ENCODE measurements around the gene BMAL2. TPM values are rescaled to one million over a fixed set of nuclear protein-coding genes. Genes with fewer than 3 reads are reported as not detected.
A peak's percentile ranks its signal among the peaks of the same experiment; 100 is the strongest.

Gene BMAL2
- polyA plus RNA-seq (2013, experiment 1 of 2) = 7.5 TPM
- 7.8 TPM for polyA plus RNA-seq (2013, experiment 2 of 2)

DNA sequence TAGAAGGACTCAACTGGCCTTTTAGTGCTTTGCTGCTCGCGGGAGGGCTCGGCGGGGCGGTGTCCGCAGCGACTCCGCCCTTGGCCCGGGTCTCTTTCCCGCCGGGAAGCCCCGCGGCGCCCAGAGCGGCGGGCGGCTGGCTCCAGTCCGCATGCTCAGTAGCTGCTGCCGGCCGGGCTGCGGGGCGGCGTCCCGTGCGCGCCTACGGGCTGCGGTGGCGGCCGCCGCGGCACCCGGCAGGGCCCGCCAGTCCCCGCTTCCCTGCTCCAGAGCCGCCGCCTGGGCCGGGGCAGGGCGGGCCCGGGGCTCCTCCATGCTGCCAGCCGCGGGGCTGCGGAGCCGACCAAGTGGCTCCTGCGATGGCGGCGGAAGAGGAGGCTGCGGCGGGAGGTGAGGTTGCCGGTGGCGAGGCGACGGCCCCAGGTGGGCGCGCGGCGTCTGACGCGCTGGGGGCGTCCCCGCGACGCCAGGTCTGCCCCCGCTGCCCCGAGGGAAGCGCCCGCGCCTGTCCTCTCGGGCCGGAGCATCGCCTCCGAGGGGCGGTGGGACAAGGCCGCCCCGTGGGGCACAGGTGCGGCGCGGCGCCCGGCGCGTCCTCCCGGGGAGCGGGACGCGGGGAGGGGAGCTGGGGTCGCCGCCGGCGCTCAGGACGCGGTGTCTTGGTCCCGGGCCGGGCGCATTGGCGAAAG is at the start of gene BMAL2:
TSS of gene BMAL2 (plus strand) at position 123 of the 689 bp plus-strand sequence. CDS start at position 360, 237 bp downstream.
- H3K4me3 ChIP-seq (ENCODE audit: low read length) = peak within 1 kb of the TSS; percentile 39
- H2BK120ac ChIP-seq (ENCODE audit: low read depth, low read length) = no peak within 1 kb of the TSS
- no peaks in the 10 kb centered on the region for H3K79me1 ChIP-seq (ENCODE audit: low read length)
- H4K8ac ChIP-seq (ENCODE audit: low read depth, low read length) = no peak within 1 kb of the TSS
- WGBS (ENCODE audit: extremely low coverage, insufficient coverage, low lambda C conversion rate) = no CpG with 5 or more reads among the region's 96 CpGs
- H3K23ac ChIP-seq (ENCODE audit: low read length) = no peak within 1 kb of the TSS
- H2BK15ac ChIP-seq (replicated peaks; ENCODE audit: low read depth) = no peak within 1 kb of the TSS
- peak within 1 kb of the TSS; percentile 64 for H3K18ac ChIP-seq (ENCODE audit: low read length)
- peak; percentile 69 for DNase-seq
- peak within 1 kb of the TSS; percentile 71 for H3K9ac ChIP-seq (ENCODE audit: low read length)
- H3K4ac ChIP-seq (ENCODE audit: low read depth, low read length) = peak within 1 kb of the TSS; percentile 48
- no peak within 1 kb of the TSS for H2AK5ac ChIP-seq (ENCODE audit: low read length)
- peak within 1 kb of the TSS; percentile 77 for H3K56ac ChIP-seq (ENCODE audit: low read length)
- H3K36me3 ChIP-seq (ENCODE audit: control insufficient read depth, insufficient read depth, low read length) = no peaks in the 10 kb centered on the region
- H3K4me1 ChIP-seq (ENCODE audit: control insufficient read depth, low read depth, low read length) = no peaks in the 10 kb centered on the region
- no peaks in the 10 kb centered on the region for H3K27me3 ChIP-seq (ENCODE audit: insufficient read depth, low read length, poor library complexity)
- peak within 1 kb of the TSS; percentile 79 for H3K4me2 ChIP-seq (ENCODE audit: low read length)
- H3K79me2 ChIP-seq (ENCODE audit: control insufficient read depth, insufficient read depth, low read length) = no peaks in the 10 kb centered on the region
- H2BK5ac ChIP-seq (ENCODE audit: low read length) = no peak within 1 kb of the TSS
- no peak within 1 kb of the TSS for H3K27ac ChIP-seq (ENCODE audit: low read depth, low read length)
- no peak within 1 kb of the TSS for H4K5ac ChIP-seq (ENCODE audit: low read length)

GRCh38 chr12:27284021-27284420 is 48.6 kb upstream of the BMAL2 start:
- no peak overlapping the region for H4K8ac ChIP-seq (ENCODE audit: low read depth, low read length)
- no peaks in the 10 kb centered on the region for H3K36me3 ChIP-seq (ENCODE audit: control insufficient read depth, insufficient read depth, low read length)
- no peak overlapping the region for H3K4me2 ChIP-seq (ENCODE audit: low read length)
- no peak overlapping the region for H3K4ac ChIP-seq (ENCODE audit: low read depth, low read length)
- no peak overlapping the region for H2BK120ac ChIP-seq (ENCODE audit: low read depth, low read length)
- H3K79me2 ChIP-seq (ENCODE audit: control insufficient read depth, insufficient read depth, low read length) = no peaks in the 10 kb centered on the region
- peaks cover 2% of the 10 kb centered on the region for H3K4me1 ChIP-seq (ENCODE audit: control insufficient read depth, low read depth, low read length)
- no peak overlapping the region for H3K9ac ChIP-seq (ENCODE audit: low read length)
- H2AK5ac ChIP-seq (ENCODE audit: low read length) = no peak overlapping the region
- H2BK5ac ChIP-seq (ENCODE audit: low read length) = no peak overlapping the region
- H3K27ac ChIP-seq (ENCODE audit: low read depth, low read length) = no peak overlapping the region
- H3K79me1 ChIP-seq (ENCODE audit: low read length) = no peaks in the 10 kb centered on the region
- no peak overlapping the region for H3K4me3 ChIP-seq (ENCODE audit: low read length)
- DNase-seq = no peak
- no peak overlapping the region for H4K5ac ChIP-seq (ENCODE audit: low read length)
- H3K56ac ChIP-seq (ENCODE audit: low read length) = no peak overlapping the region
- no peak overlapping the region for H3K23ac ChIP-seq (ENCODE audit: low read length)
- WGBS (ENCODE audit: extremely low coverage, insufficient coverage, low lambda C conversion rate) = no CpG with 5 or more reads among the region's 3 CpGs
- no peak overlapping the region for H2BK15ac ChIP-seq (replicated peaks; ENCODE audit: low read depth)
- no peaks in the 10 kb centered on the region for H3K27me3 ChIP-seq (ENCODE audit: insufficient read depth, low read length, poor library complexity)
- H3K18ac ChIP-seq (ENCODE audit: low read length) = no peak overlapping the region

DNA sequence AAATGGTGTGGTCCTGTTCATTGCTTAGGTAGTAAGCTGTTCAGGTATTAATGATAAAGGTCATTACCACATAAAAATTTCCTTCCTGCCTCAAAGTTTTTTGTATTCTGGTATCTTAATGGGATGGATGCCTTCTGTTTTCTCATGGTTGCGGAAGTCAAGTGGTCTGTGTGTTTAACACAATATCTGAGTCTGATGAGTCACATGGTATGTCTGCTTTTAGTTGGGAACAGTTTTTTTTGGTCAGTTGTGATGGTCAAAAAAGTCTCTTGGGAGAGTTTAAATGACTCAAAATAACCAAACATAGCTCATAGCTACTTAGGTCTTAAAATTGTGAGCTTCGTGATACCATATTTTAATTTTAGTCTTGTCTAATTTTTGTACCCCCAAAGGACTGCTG is 47.9 kb upstream of the BMAL2 start:
- Histone ChIP-seq H3K56ac (ENCODE audit: low read length) (no peak overlapping the region), H3K27ac (ENCODE audit: low read depth, low read length) (no peak overlapping the region)

DNA sequence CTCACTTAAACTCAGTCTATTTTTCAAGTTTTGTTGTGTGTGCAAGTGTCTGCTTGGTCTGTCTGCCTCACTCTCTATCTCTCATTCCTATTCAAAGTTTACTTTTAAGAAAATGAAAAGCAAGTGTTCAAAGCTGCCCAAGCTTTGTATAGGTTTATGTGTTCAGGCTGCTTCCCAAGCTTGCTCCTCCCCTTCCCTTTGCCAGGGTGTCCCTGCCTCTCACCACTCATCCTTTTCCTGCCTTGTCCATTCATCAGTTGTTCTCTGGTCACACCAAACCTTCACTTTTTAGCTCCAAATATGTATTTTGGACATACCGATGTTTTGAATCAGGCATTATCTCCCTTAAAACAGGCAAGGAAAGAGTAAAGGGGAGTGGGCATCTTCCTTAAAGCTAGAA is 47.2 kb upstream of the BMAL2 start:
- no peak overlapping the region for H2BK5ac ChIP-seq (ENCODE audit: low read length)
- no peaks in the 10 kb centered on the region for H3K36me3 ChIP-seq (ENCODE audit: control insufficient read depth, insufficient read depth, low read length)
- no peaks in the 10 kb centered on the region for H3K79me2 ChIP-seq (ENCODE audit: control insufficient read depth, insufficient read depth, low read length)
- no peak overlapping the region for H3K4me3 ChIP-seq (ENCODE audit: low read length)
- no peak overlapping the region for H4K8ac ChIP-seq (ENCODE audit: low read depth, low read length)
- peaks cover 5% of the 10 kb centered on the region for H3K4me1 ChIP-seq (ENCODE audit: control insufficient read depth, low read depth, low read length)
- WGBS (ENCODE audit: extremely low coverage, insufficient coverage, low lambda C conversion rate) = no CpG with 5 or more reads among the region's 1 CpG
- H3K9ac ChIP-seq (ENCODE audit: low read length) = no peak overlapping the region
- DNase-seq = no peak
- no peak overlapping the region for H2BK120ac ChIP-seq (ENCODE audit: low read depth, low read length)
- H3K4ac ChIP-seq (ENCODE audit: low read depth, low read length) = no peak overlapping the region
- H2AK5ac ChIP-seq (ENCODE audit: low read length) = no peak overlapping the region
- no peak overlapping the region for H3K4me2 ChIP-seq (ENCODE audit: low read length)
- no peak overlapping the region for H2BK15ac ChIP-seq (replicated peaks; ENCODE audit: low read depth)
- no peak overlapping the region for H3K23ac ChIP-seq (ENCODE audit: low read length)
- no peak overlapping the region for H4K5ac ChIP-seq (ENCODE audit: low read length)
- no peak overlapping the region for H3K27ac ChIP-seq (ENCODE audit: low read depth, low read length)
- H3K79me1 ChIP-seq (ENCODE audit: low read length) = no peaks in the 10 kb centered on the region
- no peaks in the 10 kb centered on the region for H3K27me3 ChIP-seq (ENCODE audit: insufficient read depth, low read length, poor library complexity)
- no peak overlapping the region for H3K18ac ChIP-seq (ENCODE audit: low read length)
- peak overlapping the region; percentile 31 for H3K56ac ChIP-seq (ENCODE audit: low read length)

More for the DNA sequence above, 47.9 kb upstream of the BMAL2 start:
- Histone ChIP-seq H4K8ac (ENCODE audit: low read depth, low read length) (no peak overlapping the region), H3K79me2 (ENCODE audit: control insufficient read depth, insufficient read depth, low read length) (no peaks in the 10 kb centered on the region), H3K4me2 (ENCODE audit: low read length) (no peak overlapping the region), H4K5ac (ENCODE audit: low read length) (no peak overlapping the region), H2BK120ac (ENCODE audit: low read depth, low read length) (no peak overlapping the region), H3K9ac (ENCODE audit: low read length) (no peak overlapping the region), H3K36me3 (ENCODE audit: control insufficient read depth, insufficient read depth, low read length) (no peaks in the 10 kb centered on the region), H3K79me1 (ENCODE audit: low read length) (no peaks in the 10 kb centered on the region), H3K23ac (ENCODE audit: low read length) (no peak overlapping the region), H3K27me3 (ENCODE audit: insufficient read depth, low read length, poor library complexity) (no peaks in the 10 kb centered on the region), H3K4ac (ENCODE audit: low read depth, low read length) (no peak overlapping the region), H2BK15ac (replicated peaks; ENCODE audit: low read depth) (no peak overlapping the region), H3K4me3 (ENCODE audit: low read length) (no peak overlapping the region), H3K18ac (ENCODE audit: low read length) (no peak overlapping the region), H2BK5ac (ENCODE audit: low read length) (no peak overlapping the region), H2AK5ac (ENCODE audit: low read length) (no peak overlapping the region), H3K4me1 (ENCODE audit: control insufficient read depth, low read depth, low read length) (peaks cover 5% of the 10 kb centered on the region)
- no CpG with 5 or more reads among the region's 2 CpGs for WGBS (ENCODE audit: extremely low coverage, insufficient coverage, low lambda C conversion rate)
- DNase-seq = no peak

DNA sequence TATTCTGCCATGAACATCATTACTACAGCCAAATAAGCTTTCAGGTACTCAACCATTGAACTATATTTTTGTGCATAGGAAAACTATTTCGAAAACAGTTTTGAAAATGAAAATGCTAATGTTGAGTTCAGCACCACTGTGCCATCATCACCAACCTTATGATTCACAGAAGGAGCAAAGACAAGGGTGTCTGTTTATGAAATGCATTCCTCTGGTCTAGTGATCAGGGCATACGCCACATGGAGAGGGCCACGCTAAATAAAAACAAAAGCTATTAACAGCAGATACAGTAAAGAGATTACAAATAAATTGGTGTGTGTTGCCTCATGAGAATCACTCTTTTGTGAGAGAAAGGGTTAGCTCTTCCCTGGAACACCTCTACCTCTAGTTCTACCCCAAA is 43.2 kb upstream of the BMAL2 start:
- DNase-seq = no peak
- H3K36me3 ChIP-seq (ENCODE audit: control insufficient read depth, insufficient read depth, low read length) = no peaks in the 10 kb centered on the region
- no peak overlapping the region for H3K18ac ChIP-seq (ENCODE audit: low read length)
- no peak overlapping the region for H2BK5ac ChIP-seq (ENCODE audit: low read length)
- no peaks in the 10 kb centered on the region for H3K79me2 ChIP-seq (ENCODE audit: control insufficient read depth, insufficient read depth, low read length)
- H2BK15ac ChIP-seq (replicated peaks; ENCODE audit: low read depth) = no peak overlapping the region
- WGBS (ENCODE audit: extremely low coverage, insufficient coverage, low lambda C conversion rate) = no CpG with 5 or more reads among the region's 3 CpGs
- no peak overlapping the region for H2BK120ac ChIP-seq (ENCODE audit: low read depth, low read length)
- no peak overlapping the region for H3K4me3 ChIP-seq (ENCODE audit: low read length)
- H3K79me1 ChIP-seq (ENCODE audit: low read length) = peaks cover 2% of the 10 kb centered on the region
- H3K9ac ChIP-seq (ENCODE audit: low read length) = no peak overlapping the region
- no peak overlapping the region for H4K8ac ChIP-seq (ENCODE audit: low read depth, low read length)
- H3K4me1 ChIP-seq (ENCODE audit: control insufficient read depth, low read depth, low read length) = peaks cover 7% of the 10 kb centered on the region
- no peak overlapping the region for H3K23ac ChIP-seq (ENCODE audit: low read length)
- no peak overlapping the region for H3K27ac ChIP-seq (ENCODE audit: low read depth, low read length)
- H3K4me2 ChIP-seq (ENCODE audit: low read length) = no peak overlapping the region
- no peak overlapping the region for H4K5ac ChIP-seq (ENCODE audit: low read length)
- H2AK5ac ChIP-seq (ENCODE audit: low read length) = no peak overlapping the region
- no peaks in the 10 kb centered on the region for H3K27me3 ChIP-seq (ENCODE audit: insufficient read depth, low read length, poor library complexity)
- no peak overlapping the region for H3K56ac ChIP-seq (ENCODE audit: low read length)
- no peak overlapping the region for H3K4ac ChIP-seq (ENCODE audit: low read depth, low read length)
